ENCODE data around the gene NUBPL.
"Not testable (repeated sequence)": the region's sequence is repeated elsewhere in the genome, so short reads cannot be mapped to it uniquely, and the experiment has no call there.

NUBPL gene

DNA sequence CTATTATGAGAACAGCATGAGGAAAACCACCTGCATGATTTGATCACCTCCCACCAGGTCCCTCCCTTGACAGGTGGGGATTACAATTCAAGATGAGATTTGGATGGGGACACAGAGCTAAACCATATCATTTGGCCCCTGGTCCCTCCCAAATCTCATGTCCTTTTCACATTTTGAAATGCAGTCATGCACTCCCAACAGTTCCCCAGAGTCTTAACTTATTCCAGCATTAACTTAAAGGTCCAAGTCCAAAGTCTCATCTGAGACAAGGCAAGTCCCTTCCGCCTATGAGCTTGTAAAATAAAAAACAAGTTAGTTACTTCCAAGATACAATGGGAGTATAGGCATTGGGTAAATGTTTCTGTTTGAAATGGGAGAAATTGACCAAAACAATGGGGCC is 189.8 kb downstream of the NUBPL start:
- not testable (repeated sequence) for DNase-seq

DNA sequence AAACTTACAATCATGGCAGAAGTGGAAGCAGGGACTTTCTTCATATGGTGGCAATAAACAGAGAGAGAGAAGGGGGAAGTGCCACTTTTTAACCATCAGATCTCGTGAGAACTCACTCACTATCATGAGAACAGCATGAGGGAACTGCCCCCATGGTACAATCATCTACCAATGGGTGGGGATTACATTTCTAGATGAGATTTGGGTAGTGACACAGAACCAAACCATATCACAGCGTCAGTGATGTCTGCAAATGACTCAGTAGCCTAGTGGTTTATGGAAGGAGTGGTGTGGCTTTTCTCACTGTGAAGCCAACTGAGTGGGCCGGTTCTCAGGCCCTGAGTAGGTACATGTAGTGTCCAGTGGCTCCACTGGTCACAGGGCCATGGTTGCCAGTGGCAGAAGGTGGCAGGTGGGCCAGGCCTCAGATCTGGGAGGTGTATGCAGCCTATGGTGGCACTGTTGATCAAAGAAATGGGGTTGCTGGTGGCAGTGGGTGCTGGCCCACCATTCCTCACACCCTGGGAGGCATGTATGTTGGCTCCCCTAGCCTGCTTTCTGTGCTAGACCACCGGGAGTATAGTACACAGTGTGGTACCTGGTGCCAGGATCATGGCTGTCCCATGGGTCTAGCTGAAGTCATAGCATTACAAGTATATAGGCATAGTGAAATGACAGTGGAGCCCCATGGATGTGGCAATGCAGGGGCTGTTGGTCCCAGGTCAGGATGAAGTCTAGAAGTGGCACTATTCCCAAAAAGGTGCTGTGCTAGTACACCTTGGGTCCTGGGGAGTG is 191.9 kb downstream of the NUBPL start:
- DNase-seq = no peak

DNA sequence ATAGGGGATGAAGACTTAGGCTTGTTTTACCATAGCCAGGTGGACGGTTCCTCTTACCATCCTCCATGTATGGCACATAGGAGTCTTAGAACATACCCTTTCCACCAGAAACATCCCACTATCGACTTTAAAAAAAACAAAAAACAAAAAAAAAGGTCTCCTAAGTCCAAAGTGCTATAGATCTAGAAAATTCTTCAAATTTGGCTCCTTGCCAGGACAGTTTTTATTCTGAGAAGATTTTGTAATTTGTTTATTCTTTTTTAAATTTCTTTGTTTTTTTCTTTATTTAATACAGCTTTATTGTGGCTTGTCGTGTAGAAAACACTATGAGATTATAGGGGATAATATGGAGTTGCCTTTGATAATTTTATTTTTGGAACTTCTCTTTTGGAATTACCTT is 197.7 kb downstream of the NUBPL start:
- DNase-seq = no peak

DNA sequence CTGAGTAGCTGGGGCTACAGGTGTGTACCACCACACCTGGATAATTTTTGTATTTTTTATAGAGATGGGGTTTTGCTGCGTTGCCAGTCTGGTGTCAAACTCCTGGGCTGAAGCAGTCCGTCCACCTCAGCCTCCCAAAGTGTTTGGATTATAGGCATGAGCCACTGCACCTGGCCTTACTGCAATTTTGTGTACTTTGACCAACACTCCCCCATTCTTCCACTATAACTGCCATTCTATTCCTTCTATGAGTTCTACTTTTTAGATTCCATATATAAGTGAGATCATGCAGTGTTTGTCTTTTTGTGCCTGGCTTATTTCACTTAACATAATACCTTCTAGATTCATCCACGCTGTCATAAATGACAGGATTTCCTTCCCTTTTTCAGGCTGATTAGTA is 199.1 kb downstream of the NUBPL start:
- DNase-seq = no peak

DNA sequence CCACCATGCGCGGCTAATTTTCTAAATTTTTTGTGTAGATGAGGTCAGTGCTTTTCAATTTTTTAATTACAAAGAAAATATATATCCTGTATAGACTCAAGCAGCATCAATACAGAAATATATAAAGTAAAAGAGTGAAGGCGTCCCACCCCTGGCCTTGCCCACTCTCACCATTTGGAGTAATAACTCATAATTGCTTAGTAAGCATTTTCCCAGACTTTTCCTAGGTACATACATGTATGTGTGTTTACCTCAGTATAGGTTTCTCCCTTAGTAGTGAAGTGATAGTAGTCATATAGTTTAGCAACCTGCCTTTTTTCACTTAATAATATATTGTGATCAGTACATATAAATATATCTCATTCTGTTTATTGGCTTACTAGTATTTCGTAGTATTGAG is 200.1 kb downstream of the NUBPL start:
- DNase-seq = no peak

DNA sequence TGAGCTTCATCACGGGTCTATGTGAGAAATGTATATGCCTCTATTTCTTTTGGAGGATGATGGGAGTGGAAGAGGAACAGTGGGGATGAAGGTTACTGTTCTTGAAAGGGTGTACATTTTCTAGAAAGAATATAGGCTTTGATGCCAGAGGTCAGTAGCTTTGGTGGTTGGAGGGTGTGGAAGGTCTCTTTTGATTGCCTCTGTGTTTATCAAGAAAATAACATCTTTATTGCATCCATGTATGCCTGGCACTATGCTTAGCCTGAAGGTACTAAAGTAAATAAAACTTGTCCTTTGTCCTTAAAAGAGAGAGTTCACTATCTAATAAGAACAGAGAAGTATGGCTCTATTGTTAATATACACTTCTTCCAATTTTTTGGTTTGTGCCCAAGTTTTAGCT is 201.8 kb downstream of the NUBPL start:
- no peak for DNase-seq

DNA sequence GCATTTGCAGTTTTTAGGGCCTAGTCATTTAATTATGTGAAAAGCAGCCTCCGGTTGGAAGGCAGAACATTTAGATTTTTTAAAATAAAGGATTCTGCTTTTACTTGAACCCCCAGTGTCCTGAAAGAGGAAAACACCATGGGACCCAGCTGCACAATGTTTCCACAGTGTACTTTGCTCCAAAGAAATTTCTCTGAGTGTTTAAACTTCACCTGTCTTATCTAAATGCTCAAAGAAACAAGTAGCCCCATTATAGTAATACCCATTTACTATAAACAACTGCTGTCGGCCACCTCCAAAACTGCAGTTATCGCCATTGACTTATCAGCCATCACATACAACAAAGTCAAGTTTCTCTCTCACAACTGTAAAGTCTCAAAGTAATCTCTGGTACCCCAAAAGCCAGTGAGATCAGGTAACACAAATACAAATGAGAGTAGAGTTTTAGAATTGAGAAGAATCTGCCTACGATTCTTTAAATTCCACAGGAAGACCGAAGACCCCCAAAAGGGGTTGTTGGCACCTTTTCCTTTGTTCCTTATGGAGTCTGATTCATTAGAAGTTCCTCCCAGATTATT is 205.2 kb downstream of the NUBPL start:
- no peak for DNase-seq

DNA sequence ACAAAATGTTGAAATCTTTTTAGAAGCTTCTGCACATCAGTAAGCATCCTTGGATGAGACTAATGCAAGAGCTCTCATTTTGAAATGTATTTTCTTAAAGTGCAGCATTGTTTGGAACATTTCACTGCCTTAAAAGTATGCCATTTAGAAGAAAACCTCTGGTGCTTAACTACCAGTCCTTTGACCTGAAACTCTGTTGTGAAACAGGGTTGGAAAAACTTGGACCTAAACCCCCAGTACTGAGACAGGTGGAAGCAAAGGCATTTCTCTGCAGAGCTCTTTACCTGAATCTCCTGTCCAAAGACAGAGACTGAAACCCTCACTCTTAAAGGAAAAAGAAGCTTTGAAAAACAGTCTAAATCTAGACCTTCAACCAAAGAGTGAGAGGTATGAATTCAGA is 207.2 kb downstream of the NUBPL start:
- no peak for DNase-seq

DNA sequence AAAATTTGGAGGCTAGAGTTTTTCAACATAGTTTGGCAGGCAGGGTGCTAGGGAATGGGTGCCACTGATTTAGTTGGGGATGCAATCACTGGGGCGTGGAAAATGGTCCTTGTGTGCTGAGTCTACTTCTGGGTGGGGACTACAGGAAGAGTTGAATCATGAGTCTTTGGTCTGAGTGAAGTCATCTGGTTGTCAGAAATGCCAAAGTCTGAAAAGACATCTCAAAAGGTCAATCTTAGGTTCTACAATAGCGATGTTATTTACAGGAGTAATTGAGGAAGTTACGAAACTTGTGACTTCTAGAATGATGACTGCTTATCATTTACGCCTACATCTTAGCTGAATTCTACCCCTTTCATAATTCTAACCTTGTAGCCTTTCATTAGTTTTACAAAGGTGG is 209.1 kb downstream of the NUBPL start:
- DNase-seq = no peak

DNA sequence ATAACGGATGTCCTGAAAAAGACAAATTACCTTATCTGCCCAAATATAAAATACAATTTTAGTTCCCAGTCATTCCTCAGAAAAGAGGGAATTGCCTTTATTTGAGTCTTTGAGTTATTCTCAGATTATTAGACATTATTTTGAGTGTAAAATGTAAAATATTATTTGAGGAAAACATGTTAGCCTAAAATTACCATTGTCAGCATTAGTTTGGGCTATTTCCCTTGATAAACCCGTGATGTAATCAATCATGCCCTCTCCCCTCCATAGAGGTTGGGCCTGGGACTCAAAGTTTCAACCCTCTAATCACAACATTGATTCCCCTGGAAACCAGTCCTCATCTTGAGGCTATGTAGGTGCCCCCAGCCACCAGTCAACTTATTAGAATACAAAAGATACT is 213.4 kb downstream of the NUBPL start:
- DNase-seq = no peak

DNA sequence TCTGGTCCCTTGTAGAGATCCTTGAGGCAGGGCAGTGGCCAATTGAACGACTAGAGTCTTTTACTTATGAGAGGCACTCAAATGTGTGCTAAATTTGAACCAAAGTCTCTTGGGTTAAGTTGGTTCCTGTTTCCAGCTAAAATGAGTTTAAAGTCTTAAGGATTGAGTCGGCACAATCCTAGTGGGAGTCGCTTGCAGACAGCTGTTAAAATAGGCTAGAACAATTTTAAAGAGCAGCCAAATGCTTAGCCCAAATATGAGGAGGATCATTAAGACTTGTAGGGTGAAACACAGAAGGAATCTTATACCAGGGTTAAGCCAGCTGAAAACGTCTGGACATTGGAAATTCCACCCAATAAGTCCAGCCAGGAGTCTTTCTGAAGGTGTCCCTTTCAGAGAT is 216.1 kb downstream of the NUBPL start:
- no peak for DNase-seq

DNA sequence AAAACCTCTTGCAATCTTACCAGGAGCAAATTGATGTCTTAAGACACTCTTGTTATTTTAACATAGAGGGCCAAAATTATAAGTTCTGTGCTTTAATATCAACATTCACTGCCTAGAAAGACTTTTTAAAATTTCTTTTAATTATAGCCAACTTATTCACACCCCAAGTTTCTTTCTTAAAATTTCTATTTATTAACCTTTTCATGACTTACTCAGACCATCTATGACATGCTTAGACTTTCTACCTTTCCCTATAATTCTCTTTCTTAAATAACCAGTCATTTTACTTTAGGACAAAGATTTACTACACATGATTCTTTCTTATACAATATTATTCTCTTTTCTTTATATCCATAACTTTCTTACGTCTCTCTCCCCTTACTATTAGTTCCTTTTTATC is 220.4 kb downstream of the NUBPL start:
- DNase-seq = no peak

DNA sequence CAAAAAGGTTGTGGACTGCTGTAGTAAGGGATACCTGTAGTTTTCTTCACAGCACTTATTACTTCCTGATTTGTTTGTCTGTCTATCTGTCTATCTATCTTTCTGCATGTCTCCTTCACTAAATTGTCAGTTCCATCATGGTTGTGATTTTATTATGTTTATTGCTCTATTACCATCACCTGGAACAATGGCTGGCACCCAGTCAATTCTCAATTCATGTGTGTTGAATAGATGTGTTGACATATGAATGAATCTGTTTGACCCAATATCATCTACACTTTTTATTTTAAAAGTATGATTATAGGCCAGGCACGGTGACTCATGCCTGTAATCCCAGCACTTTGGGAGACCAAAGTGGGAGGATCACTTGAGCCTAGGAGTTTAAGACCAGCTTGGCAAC is 224.4 kb downstream of the NUBPL start:
- no peak for DNase-seq

DNA sequence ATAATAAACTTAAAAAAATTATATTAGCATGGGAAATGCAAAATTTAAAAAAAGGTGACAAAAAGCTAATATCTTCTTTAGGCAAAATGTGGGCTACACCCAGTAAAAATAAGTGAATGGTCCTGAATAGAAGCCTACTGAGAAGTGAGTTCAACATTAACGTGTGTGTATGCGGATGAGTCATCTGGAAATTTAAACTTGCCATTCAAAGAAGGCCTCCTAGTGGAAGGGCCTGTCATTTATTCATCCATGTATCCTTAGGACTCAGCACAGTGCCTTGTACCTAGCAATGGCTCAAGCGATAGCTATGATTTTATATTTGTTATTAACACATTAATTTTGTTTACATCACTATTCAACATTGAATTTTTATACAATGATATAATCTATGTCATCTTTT is 226.2 kb downstream of the NUBPL start:
- DNase-seq = no peak

DNA sequence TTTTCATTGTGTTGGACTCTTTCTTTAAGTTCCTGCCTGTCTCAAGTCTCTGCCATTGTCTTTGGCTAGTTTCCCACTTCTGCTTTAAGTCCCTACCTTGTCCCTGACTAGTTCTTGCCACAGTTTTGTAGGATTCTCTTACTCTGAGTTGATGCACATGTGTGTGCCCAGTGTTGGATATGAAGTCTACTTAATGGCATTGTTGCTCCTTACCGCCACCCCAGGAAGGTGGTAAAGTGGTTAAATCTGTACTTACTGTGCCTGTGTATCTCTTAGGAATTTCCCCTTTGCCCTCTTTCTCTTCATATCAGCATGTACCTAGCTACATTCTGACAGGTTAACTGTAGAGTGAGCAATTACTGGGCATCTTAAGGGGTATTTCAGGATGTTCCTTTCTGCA is 227.1 kb downstream of the NUBPL start:
- no peak for DNase-seq

DNA sequence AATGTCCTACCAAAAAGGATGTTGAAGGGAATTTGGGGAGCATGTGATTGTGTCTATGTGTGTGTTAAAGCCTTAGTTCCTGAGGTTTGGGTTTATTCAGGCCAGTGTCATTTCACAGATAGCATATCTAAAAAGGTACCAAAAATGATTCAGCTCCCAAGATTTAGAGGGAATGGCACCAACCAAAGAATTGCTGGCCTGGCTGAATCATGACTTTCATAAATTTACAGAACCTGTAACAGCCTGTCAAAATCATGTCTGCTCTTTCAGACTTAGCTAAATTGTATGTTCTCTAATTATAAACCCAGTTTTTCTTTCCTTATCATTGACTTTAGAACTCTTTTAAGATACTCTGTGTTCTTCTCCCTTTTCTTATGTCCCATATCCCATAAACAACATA is 231.5 kb downstream of the NUBPL start:
- DNase-seq = no peak

DNA sequence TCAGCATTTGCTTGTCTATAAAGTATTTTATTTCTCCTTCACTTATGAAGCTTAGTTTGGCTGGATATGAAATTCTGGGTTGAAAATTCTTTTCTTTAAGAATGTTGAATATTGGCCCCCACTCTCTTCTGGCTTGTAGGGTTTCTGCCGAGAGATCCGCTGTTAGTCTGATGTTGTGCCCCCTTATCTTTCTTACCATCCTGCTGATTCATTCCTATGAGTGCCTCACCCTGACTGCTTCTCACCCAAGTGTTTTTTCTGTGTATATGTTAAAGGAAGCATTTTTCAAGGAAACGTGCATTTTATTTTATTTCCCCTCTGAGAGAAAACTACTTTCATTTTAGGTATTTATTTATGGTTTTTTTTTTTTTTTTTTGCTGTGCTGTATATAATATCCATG is 236.7 kb downstream of the NUBPL start:
- DNase-seq = not testable (repeated sequence)

DNA sequence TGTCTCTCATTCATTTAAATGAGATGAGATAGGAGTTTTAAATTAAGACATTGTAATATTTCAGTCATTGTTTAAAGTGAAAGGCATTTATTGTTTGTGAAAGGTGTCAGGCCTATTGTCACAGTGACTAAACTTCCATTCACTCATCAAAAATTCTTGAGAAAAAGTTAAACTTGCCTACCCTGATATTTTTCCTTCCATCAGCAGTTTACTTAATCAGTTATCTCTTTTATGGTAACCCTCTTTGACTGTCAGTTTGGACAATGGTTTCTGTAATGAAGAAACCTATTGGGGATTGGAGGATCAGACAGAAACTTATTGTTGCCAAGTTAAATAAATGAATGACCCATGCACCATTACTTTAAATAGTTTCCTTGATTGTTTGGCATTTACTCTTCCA is 241.6 kb downstream of the NUBPL start:
- no peak for DNase-seq

DNA sequence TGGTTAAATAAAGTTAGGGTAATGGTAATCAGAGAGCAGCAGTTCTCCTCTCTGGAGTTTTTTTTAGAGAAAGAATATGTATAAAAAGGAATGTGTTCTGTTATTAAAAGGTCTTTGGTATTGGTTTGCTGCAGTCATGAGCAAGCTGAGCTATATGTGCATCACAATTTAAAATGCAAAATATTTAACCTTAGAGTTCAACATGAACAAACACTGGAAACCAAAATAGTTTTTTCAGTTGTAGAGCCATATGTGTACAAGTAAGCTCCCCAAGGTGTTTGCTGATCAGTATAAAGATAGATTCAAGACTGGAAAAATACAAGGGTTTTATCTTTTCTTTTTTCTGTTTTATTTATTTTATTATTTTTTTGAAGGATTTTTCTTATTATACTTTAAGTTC is 245.0 kb downstream of the NUBPL start:
- DNase-seq = no peak

DNA sequence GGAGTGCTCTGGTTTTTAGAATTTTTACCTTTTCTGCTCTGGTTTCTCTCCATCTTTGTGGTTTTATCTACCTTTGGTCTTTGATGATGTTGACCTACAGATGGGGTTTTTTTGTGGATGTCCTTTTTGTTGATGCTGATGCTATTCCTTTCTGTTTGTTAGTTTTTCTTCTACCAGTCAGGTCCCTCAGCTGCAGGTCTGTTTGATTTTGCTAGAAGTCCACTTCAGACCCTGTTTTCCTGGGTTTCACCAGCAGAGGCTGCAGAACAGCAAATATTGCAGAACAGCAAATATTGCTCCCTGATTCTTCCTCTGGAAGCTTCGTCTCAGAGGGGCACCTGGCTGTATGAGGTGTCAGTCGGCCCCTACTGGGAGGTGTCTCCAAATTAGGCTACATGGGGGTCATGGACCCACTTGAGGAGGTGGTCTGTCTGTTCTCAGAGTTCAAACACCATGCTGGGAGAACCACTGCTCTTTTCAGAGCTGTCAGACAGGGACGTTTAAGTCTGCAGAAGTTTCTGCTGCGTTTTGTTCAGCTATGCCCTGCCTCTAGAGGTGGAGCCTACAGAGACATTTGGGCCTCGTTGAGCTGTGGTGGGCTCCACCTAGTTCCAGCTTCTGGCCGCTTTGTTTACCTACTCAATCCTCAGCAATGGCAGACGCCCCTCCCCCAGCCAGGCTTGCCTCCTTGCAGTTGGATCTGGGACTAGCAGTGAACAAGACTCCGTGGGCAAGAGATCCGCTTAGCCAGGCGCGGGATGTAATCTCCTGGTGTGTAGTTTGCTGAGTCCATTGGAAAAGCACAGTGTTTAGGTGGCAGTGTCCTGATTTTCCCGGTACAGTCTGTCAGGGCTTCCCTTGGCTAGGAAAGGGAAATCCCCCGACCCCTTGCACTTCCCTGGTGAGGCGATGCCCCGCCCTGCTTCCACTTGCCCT is 250.8 kb downstream of the NUBPL start:
- DNase-seq = not testable (repeated sequence)

DNA sequence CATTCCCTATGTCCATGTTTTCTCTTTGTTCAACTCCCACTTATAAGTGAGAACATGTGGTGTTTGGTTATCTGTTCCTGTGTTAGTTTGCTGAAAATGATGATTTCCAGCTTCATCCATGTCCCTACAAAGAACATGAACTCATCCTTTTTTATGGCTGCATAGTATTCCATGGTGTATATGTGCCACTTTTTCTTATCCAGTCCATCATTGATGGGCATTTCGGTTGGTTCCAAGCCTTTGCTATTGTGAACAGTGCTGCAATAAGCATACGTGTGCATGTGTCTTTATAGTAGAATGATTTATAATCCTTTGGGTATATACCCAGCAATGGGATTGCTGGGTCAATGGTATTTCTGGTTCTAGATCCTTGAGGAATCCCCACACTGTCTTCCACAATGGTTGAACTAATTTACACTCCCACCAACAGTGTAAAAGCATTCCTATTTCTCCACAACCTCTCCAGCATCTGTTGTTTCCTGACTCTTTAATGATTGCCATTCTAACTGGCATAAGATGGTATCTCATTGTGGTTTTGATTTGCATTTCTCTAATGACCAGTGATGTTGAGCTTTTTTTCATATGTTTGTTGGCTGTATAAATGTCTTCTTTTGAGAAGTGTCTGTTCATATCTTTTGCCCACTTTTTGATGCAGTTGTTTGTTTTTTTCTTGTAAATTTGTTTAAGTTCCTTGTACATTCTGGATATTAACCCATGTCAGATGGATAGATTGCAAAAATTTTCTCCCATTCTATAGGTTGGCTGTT is 252.7 kb downstream of the NUBPL start:
- not testable (repeated sequence) for DNase-seq

DNA sequence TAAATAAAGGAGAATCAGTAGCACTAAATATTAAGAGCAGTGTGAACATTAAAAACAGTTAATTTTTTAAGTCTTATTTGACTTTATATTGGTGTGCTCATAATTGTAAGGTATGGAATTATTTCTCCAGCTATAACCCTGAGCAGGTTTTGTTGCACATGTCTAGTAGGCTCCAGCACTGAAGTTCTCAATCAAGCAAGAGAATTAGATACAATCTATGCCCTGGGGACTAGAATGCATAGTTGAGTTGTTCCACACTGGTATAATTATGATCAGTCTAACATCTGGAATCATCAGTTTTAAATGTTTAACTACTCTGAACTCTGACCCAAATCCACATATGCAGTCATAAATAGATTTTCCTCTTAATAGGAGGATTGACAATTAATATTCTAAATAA is 258.1 kb downstream of the NUBPL start:
- no peak for DNase-seq

DNA sequence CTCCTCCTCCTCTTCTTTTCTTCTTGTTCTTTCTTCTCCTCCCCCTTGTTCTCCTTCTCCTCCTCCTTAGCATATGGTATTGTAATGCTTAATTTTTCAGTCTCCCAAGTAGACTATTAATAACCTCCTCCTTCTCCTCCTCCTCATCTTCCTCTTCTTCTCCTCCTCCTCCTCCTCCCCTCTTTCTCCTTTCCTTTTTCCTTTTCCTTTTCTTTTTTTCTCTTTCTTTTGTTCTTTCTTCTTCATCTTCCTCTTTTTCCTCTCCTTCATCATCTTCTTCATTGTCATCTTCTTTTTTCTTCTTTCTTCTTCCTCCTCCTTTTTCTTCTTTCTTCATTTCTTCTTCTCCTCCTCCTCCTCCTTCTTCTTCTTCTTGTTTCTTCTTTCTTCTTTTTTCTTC is 264.3 kb downstream of the NUBPL start:
- no peak for DNase-seq
